Measurements from ENCODE around the gene CHMP2A.

The CHMP2A gene

DNA sequence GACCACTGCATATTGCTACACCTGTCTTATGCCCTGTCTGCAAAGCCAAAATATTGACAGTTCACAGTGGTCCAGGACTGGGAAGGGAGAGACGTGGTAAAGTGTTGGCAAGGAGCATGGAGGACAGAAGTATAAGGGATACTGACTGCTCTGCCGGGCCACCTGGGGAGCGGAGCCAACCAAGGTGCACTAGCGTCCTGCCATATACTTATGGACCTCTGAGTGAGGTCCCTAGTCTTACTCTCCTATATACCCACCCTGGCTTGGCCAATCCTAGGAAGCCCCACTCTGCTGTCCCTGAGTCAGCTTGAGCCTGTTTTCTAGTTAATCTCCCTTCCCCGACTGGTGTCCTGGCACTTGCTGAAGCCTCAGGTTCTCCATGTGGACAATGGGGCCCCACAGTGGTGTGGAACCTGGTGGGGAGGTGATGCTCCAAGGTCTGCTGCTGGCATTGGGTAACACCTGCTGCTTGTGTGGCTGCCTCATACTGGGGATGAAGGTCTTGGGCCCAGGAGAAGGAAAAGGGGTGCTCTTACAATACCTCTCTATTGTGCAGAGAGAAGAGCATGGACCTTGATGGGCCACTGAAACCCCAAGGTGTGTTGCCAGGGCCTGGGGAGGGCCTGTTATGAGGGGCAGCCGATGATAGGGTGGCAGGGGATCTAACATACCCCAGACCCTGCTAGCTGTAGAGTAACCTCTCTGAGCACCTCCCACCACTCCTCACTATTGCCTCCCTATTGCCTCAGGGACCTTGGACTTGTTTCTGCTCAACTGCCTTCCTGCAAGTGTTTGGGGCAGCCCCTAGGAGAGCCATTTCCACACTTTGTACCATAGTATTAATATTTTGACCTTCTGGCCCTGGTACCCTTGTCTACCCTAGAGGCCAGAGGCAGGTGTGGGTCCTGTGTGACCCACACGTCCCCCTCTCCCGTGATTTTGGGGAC, 17.8 kb downstream of the CHMP2A start:
- TF ChIP-seq, protein P1, sequence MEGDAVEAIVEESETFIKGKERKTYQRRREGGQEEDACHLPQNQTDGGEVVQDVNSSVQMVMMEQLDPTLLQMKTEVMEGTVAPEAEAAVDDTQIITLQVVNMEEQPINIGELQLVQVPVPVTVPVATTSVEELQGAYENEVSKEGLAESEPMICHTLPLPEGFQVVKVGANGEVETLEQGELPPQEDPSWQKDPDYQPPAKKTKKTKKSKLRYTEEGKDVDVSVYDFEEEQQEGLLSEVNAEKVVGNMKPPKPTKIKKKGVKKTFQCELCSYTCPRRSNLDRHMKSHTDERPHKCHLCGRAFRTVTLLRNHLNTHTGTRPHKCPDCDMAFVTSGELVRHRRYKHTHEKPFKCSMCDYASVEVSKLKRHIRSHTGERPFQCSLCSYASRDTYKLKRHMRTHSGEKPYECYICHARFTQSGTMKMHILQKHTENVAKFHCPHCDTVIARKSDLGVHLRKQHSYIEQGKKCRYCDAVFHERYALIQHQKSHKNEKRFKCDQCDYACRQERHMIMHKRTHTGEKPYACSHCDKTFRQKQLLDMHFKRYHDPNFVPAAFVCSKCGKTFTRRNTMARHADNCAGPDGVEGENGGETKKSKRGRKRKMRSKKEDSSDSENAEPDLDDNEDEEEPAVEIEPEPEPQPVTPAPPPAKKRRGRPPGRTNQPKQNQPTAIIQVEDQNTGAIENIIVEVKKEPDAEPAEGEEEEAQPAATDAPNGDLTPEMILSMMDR (conservative IDR thresholded peaks at IDR 0.05; ENCODE audit: low read depth): no peak
- no peak for DNase-seq (ENCODE audit: low spot score)
- H3K27ac ChIP-seq: no peak overlapping the region
- POLR2A ChIA-PET (ENCODE audit: low non-redundant PET): no interaction called here
- CTCF ChIA-PET: no interaction called here

DNA sequence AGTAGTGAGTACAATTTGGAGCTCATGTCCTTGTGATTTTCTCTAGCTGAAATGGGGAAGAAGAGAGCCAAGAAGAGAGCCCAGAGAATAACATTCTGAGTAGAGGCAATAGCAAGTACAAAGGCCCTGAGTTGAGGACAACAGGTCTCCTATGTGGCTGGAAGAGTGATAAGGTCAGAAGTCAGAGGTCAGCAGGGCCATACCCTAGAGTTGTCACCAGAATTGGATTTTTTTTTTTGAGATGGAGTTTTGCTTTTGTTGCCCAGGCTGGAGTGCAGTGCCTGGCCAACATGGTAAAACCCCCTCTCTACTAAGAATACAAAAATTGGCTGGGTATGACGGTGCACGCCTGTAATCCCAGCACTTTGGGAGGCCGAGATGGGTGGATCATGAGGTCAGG, 19.0 kb downstream of the CHMP2A start:
- POLR2A ChIA-PET (ENCODE audit: low non-redundant PET): no interaction called here
- CTCF ChIA-PET: interaction anchor here (0.8 kb wide), 1 partner anchor 15 kb away, joined by 3 read pairs; no protein-coding TSS in a partner anchor
- TF ChIP-seq, protein P1 (conservative IDR thresholded peaks at IDR 0.05; ENCODE audit: low read depth): no peak

DNA sequence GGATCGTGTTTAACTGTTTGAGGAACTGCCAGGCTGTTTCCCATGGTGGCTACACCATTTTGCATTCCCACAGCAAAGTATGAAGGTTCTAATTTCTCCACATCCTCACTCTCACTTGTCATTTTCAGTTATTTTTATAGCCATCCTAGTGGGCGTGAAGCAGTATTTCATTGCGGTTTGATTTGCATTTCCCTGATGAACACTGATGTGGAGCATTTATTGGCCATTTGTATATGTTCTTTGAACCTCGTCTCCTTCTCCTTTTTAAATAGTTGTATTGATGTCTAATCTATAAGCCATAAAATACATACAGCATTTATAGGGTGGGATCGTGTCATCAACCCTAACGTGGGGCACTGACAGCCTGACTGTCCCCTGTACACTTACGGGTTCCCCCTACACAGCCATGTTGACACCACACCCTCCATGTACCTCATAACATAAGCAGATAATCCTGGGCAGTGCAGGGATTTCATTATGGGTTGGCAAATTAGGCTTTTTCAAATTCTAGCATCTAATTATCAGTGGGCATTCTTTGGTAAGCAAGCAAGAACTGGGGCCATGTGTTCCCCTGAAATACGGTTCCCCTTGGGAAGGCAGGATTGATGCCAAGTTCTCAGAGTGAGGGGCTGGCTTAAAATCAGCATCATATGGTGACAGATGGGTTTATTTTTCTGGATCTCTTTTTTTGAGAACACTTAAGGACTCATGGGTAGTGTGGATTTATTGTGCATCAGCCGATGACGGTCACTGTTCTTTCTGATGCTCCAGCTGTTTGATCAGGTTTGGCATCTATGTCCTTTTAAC, 23.7 kb downstream of the CHMP2A start:
- TF ChIP-seq, protein P1 (conservative IDR thresholded peaks at IDR 0.05; ENCODE audit: low read depth): no peak
- DNase-seq (ENCODE audit: low spot score): no peak
- POLR2A ChIA-PET (ENCODE audit: low non-redundant PET): no interaction called here
- no peak overlapping the region for H3K27ac ChIP-seq
- CTCF ChIA-PET: no interaction called here

More for the DNA sequence above, 19.0 kb downstream of the CHMP2A start:
- H3K27ac ChIP-seq: no peak overlapping the region
- DNase-seq (ENCODE audit: low spot score): no peak

DNA sequence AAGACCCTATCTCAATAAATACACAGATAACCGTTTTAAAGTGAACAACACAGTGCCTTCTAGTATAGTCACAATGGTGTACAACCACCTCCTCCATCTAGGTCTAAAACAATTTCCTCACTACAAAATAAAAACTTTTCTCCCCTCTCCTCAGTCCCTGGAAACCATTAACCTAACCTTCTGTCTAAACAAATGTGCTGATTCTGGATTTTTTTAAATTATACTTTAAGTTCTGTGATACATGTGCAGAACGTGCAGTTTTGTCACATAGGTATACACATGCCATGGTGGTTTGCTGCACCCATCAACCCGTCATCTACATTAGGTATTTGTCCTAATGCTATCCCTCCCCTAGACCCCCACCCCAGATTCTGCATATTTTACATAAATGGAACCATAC, 25.5 kb downstream of the CHMP2A start:
- H3K27ac ChIP-seq: no peak overlapping the region
- POLR2A ChIA-PET (ENCODE audit: low non-redundant PET): interaction anchor here (0.6 kb wide), 1 partner anchor 16 kb away, joined by 3 read pairs; no protein-coding TSS in a partner anchor
- no peak for DNase-seq (ENCODE audit: low spot score)
- CTCF ChIA-PET: no interaction called here
- TF ChIP-seq, protein P1 (conservative IDR thresholded peaks at IDR 0.05; ENCODE audit: low read depth): no peak

DNA sequence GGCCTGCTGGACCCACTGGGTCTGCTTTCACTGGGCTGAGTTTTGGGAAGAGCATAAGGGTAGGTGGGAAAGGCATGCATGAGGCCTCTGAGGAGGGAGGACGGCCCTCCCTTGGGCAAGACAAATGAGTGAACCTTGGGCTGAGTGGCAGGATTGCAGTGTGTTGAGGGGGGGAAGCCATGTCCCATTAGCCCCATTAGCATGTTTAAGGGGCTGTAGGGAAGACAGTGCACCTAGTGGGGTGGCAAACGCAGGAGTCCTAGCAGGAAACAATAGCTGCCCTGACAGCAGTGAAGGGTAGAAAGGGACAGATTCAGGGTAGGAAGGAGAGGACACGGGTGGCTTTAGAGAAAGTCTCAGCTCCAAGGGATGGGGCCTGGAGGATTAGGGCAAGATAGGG, 32.2 kb downstream of the CHMP2A start:
- TF ChIP-seq, protein P1 (conservative IDR thresholded peaks at IDR 0.05; ENCODE audit: low read depth): no peak
- POLR2A ChIA-PET (ENCODE audit: low non-redundant PET): interaction anchor here (0.7 kb wide), 1 partner anchor 21 kb away, joined by 3 read pairs; the partner anchor contains the start of gene TRIM28
- CTCF ChIA-PET: no interaction called here

DNA sequence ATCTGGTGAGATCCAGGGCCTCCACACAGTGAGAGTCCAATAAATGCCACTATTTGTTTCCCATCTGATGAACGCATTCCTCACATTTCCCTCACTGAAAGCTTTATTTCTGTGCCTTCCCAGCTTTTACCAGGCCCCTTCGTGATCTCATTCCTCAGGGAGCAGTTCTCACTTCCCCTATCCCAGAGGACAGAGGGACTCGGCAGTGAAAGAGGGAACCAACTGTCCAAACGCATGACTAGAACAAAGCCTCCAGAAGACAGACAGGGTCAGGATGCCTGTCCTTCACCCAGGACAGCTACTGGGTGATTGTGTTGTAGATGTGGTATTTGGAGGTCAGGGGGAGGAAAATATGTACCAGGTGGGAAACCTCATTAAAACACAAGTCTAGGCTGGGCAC, 33.3 kb downstream of the CHMP2A start:
- no peak for DNase-seq (ENCODE audit: low spot score)
- no peak overlapping the region for H3K27ac ChIP-seq
- ChIA-PET POLR2A (ENCODE audit: low non-redundant PET) (interaction anchor here (0.6 to 0.7 kb wide), 2 partner anchors 38 to 45 kb away, joined by 5 read pairs; no protein-coding TSS in a partner anchor), CTCF (interaction anchor here (1.0 kb wide), 1 partner anchor 14 kb away, joined by 3 read pairs; no protein-coding TSS in a partner anchor)
- TF ChIP-seq, protein P1 (conservative IDR thresholded peaks at IDR 0.05; ENCODE audit: low read depth): no peak

More for the DNA sequence above, 32.2 kb downstream of the CHMP2A start:
- H3K27ac ChIP-seq: no peak overlapping the region
- DNase-seq (ENCODE audit: low spot score): no peak

Measured in RWPE1 (cell line).